Upper lobe of right lung (tissue), 1 donor: Measurements from ENCODE around the gene FERMT2. TPM values are rescaled to one million over a fixed set of nuclear protein-coding genes. Genes with fewer than 3 reads are reported as not detected.

Experiments used
- ATAC-seq: fragments of 200-7000 bp; cut with Tn5 transposase; one replicate; pipeline ENCODE4 v1.9.1; 2020; ENCODE audit warnings: mild to moderate bottlenecking, moderate library complexity
- DNase-seq: peaks from one replicate; pipeline ENCODE4 v3.0.0-alpha.2; 2020
- H3K27ac ChIP-seq: fragments of 200-600 bp; one replicate; pipeline ENCODE4 v1.8.0; 2022
- H3K27me3 ChIP-seq: fragments of 200-600 bp; one replicate; pipeline ENCODE4 v1.8.0; 2022; ENCODE audit warnings: mild to moderate bottlenecking
- H3K36me3 ChIP-seq: fragments of 200-600 bp; one replicate; pipeline ENCODE4 v1.8.0; 2022
- H3K4me1 ChIP-seq: fragments of 200-600 bp; one replicate; pipeline ENCODE4 v1.8.0; 2022
- H3K4me3 ChIP-seq: fragments of 200-600 bp; one replicate; pipeline ENCODE4 v1.8.0; 2022; ENCODE audit warnings: mild to moderate bottlenecking
- H3K9me3 ChIP-seq: fragments of 200-600 bp; one replicate; pipeline ENCODE4 v1.8.0; 2022
- CTCF ChIP-seq: fragments of 200-600 bp; IDR thresholded peaks from one replicate; pipeline ENCODE4 v1.8.0; 2022; ENCODE audit warnings: antibody characterized with exemption
- intact Hi-C: fragments of 100-400 bp; cut with DNase I; formaldehyde crosslinking; loops from one replicate; pipeline ENCODE4 v1.11.0; 2022
- total RNA-seq: library from RNA; stranded (reverse); fragmentation: NEBNext Ultra II Directional; extraction: Animal tissue kit (Norgen Biotek cat#: 25700); gene quantifications from one replicate; pipeline ENCODE4 v1.2.1, GENCODE V29; 2021
- donor health status: DM: no; HTN: yes; CAD: no; lungs with severe emphysema.

Gene FERMT2
- total RNA-seq, 1 donor from 2014 or later = 103 TPM

GRCh38 chr14:52949249-52949648, 1.6 kb downstream of the FERMT2 start:
- Histone ChIP-seq H3K27me3 (no peaks in the 10 kb centered on the region), H3K9me3 (no peaks in the 10 kb centered on the region), H3K36me3 (peaks cover 7% of the 10 kb centered on the region), H3K4me3 (peak overlapping the region; percentile 80), H3K27ac (peak overlapping the region; percentile 93), H3K4me1 (peaks cover 11% of the 10 kb centered on the region)
- TF ChIP-seq CTCF = no peak
- DNase-seq = no peak
- ATAC-seq = no peak
- intact Hi-C loops = no loop called here

GRCh38 chr14:52948836-52949235, 2.0 kb downstream of the FERMT2 start:
- peaks cover 7% of the 10 kb centered on the region for H3K36me3 ChIP-seq
- H3K4me3 ChIP-seq = peak overlapping the region; percentile 80
- intact Hi-C loops = no loop called here
- H3K9me3 ChIP-seq = no peaks in the 10 kb centered on the region
- no peaks in the 10 kb centered on the region for H3K27me3 ChIP-seq
- DNase-seq (no peak), ATAC-seq (no peak)
- no peak for TF ChIP-seq CTCF
- H3K27ac ChIP-seq = peak overlapping the region; percentile 93
- H3K4me1 ChIP-seq = peaks cover 14% of the 10 kb centered on the region

- intact Hi-C loops = no loop called here
- H3K4me1 ChIP-seq = peaks cover 14% of the 10 kb centered on the region
Measured at GRCh38 chr14:52948039-52948438, 2.8 kb downstream of the FERMT2 start.

GRCh38 chr14:52944254-52944653, 6.6 kb downstream of the FERMT2 start:
- intact Hi-C loops = no loop called here
- H3K27ac ChIP-seq = no peak overlapping the region
- no peak for ATAC-seq
- no peak for TF ChIP-seq CTCF
- peaks cover 7% of the 10 kb centered on the region for H3K36me3 ChIP-seq
- no peak overlapping the region for H3K4me3 ChIP-seq
- H3K9me3 ChIP-seq = no peaks in the 10 kb centered on the region
- no peak for DNase-seq
- H3K27me3 ChIP-seq = no peaks in the 10 kb centered on the region
- peaks cover 8% of the 10 kb centered on the region for H3K4me1 ChIP-seq

More at GRCh38 chr14:52948039-52948438, 2.8 kb downstream of the FERMT2 start:
- Histone ChIP-seq H3K27ac (no peak overlapping the region), H3K36me3 (peaks cover 7% of the 10 kb centered on the region), H3K9me3 (no peaks in the 10 kb centered on the region), H3K27me3 (no peaks in the 10 kb centered on the region), H3K4me3 (peak overlapping the region; percentile 80)
- no peak for TF ChIP-seq CTCF
- ATAC-seq = no peak
- no peak for DNase-seq

- DNase-seq = no peak
- Histone ChIP-seq H3K9me3 (no peaks in the 10 kb centered on the region), H3K36me3 (no peaks in the 10 kb centered on the region), H3K27me3 (no peaks in the 10 kb centered on the region), H3K4me3 (no peak overlapping the region), H3K27ac (no peak overlapping the region), H3K4me1 (peaks cover 15% of the 10 kb centered on the region)
- intact Hi-C loops = no loop called here
- no peak for ATAC-seq
- no peak for TF ChIP-seq CTCF
Measured at GRCh38 chr14:52939427-52939826, 11.4 kb downstream of the FERMT2 start.

GRCh38 chr14:52937869-52938268, 13.0 kb downstream of the FERMT2 start:
- no peak for ATAC-seq
- intact Hi-C loops = no loop called here
- Histone ChIP-seq H3K27ac (no peak overlapping the region), H3K4me3 (no peak overlapping the region), H3K4me1 (peaks cover 11% of the 10 kb centered on the region), H3K9me3 (no peaks in the 10 kb centered on the region), H3K27me3 (no peaks in the 10 kb centered on the region), H3K36me3 (no peaks in the 10 kb centered on the region)
- no peak for DNase-seq
- TF ChIP-seq CTCF = no peak
